ENCODE data around the gene NTN4.

DNA sequence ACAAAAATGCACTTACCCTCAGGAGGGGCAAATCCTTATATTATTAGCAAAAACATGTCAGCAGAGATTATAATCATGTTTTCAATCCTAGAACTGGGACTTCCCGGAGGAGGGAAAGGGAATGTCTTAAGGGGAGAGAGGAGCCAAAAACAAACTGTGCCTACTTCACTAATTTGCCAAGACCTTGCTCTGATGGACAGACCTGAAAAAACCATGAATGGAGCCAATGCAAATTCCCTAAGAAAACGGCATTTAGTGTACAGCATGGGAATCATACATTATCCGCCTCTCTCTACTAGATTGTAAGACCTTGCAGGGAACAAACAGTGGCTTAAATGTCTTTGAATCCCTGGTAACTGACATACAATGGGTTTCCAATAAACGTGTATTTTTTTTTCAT is 70.4 kb downstream of the NTN4 start:
- TF ChIP-seq, protein P1, sequence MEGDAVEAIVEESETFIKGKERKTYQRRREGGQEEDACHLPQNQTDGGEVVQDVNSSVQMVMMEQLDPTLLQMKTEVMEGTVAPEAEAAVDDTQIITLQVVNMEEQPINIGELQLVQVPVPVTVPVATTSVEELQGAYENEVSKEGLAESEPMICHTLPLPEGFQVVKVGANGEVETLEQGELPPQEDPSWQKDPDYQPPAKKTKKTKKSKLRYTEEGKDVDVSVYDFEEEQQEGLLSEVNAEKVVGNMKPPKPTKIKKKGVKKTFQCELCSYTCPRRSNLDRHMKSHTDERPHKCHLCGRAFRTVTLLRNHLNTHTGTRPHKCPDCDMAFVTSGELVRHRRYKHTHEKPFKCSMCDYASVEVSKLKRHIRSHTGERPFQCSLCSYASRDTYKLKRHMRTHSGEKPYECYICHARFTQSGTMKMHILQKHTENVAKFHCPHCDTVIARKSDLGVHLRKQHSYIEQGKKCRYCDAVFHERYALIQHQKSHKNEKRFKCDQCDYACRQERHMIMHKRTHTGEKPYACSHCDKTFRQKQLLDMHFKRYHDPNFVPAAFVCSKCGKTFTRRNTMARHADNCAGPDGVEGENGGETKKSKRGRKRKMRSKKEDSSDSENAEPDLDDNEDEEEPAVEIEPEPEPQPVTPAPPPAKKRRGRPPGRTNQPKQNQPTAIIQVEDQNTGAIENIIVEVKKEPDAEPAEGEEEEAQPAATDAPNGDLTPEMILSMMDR (IDR thresholded peaks at IDR 0.05; ENCODE audit: low read depth, low read length, missing input control) = no peak
- TF ChIP-seq TAF1 (conservative IDR thresholded peaks at IDR 0.05) (no peak), GABPA (IDR thresholded peaks at IDR 0.05 in 1 of 2, conservative IDR thresholded peaks at IDR 0.05 in 1 of 2) (no peak), SP1 (IDR thresholded peaks at IDR 0.05) (no peak), FOXA1 (IDR thresholded peaks at IDR 0.05) (no peak), ATF3 (IDR thresholded peaks at IDR 0.05) (no peak), RAD21 (IDR thresholded peaks at IDR 0.05) (no peak), HNF4A (conservative IDR thresholded peaks at IDR 0.05) (no peak), RXRA (IDR thresholded peaks at IDR 0.05) (no peak), JUND (IDR thresholded peaks at IDR 0.05) (no peak)
- TF ChIP-seq, protein P2, sequence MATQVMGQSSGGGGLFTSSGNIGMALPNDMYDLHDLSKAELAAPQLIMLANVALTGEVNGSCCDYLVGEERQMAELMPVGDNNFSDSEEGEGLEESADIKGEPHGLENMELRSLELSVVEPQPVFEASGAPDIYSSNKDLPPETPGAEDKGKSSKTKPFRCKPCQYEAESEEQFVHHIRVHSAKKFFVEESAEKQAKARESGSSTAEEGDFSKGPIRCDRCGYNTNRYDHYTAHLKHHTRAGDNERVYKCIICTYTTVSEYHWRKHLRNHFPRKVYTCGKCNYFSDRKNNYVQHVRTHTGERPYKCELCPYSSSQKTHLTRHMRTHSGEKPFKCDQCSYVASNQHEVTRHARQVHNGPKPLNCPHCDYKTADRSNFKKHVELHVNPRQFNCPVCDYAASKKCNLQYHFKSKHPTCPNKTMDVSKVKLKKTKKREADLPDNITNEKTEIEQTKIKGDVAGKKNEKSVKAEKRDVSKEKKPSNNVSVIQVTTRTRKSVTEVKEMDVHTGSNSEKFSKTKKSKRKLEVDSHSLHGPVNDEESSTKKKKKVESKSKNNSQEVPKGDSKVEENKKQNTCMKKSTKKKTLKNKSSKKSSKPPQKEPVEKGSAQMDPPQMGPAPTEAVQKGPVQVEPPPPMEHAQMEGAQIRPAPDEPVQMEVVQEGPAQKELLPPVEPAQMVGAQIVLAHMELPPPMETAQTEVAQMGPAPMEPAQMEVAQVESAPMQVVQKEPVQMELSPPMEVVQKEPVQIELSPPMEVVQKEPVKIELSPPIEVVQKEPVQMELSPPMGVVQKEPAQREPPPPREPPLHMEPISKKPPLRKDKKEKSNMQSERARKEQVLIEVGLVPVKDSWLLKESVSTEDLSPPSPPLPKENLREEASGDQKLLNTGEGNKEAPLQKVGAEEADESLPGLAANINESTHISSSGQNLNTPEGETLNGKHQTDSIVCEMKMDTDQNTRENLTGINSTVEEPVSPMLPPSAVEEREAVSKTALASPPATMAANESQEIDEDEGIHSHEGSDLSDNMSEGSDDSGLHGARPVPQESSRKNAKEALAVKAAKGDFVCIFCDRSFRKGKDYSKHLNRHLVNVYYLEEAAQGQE (IDR thresholded peaks at IDR 0.05) = no peak
- TF ChIP-seq, protein P3, sequence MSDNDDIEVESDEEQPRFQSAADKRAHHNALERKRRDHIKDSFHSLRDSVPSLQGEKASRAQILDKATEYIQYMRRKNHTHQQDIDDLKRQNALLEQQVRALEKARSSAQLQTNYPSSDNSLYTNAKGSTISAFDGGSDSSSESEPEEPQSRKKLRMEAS (IDR thresholded peaks at IDR 0.05) = no peak

Data from liver (tissue), 3 donors.